Activated CD8-positive, alpha-beta memory T cell treated with anti-CD3 and anti-CD28 coated beads for 48 hours (primary cell): ENCODE measurements around the gene PYDC2.

ENCODE experiments used
- DNase-seq, 3 experiments: peaks; one replicate each; pipeline ENCODE4 v3.0.0-alpha.2; 2020; ENCODE audit warnings: low read depth in 2 of 3, low spot score in 2 of 3

PYDC2 gene

DNA sequence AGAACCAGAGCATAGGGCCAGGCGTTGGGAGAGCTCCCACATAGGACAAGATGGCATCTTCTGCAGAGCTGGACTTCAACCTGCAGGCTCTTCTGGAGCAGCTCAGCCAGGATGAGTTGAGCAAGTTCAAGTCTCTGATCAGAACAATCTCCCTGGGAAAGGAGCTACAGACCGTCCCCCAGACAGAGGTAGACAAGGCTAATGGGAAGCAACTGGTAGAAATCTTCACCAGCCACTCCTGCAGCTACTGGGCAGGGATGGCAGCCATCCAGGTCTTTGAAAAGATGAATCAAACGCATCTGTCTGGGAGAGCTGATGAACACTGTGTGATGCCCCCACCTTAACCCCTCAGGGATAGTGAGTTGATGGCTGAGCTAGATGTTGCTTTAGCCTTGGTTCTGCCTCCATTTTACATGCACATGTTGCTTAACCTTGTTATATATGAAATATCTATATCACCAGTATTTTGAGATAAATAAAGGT, at the start of gene PYDC2:
Gene PYDC2 (plus strand): TSS at position 51 of the 483 bp plus-strand sequence. CDS start 0 bp downstream, at position 51.
- DNase-seq = no peak

DNA sequence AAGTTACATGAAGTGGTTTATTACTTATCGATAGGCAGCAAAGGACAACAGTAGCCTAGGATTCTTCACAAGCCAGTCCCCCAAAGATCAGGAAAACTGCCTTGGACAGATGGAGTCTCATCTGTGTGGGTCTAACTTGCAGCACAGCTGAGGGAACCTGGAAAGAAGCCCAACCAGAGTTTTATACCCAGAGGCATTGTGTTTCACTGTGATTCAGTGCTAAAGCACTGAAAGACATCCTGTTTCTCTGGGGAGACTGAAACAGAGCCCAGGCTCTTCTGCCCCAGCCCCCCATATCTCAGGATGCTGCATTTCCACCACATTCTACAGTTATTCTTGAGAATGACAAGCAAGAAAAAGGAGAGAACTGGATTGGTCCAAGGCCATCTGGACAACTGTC, 48.2 kb upstream of the PYDC2 start:
- DNase-seq = no peak

DNA sequence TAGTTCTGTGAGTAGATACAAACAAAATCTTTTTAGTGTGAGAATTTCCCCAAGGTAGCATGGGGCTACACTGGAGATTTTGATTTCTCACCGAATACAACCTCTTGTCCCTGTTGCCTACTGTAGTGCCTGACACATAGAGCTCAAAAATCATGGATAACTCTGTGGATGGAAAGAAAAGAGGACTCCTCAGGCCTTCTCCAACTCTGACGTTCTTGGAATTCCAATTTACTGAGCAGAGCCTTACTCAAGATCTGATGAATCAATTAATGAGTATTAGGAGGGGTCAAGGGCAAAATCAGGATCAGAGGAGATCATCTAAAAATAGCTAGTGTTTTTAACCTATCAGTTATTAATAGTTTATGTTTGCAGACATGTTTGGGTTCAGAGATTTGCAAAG, 46.7 kb upstream of the PYDC2 start:
- DNase-seq = no peak

DNA sequence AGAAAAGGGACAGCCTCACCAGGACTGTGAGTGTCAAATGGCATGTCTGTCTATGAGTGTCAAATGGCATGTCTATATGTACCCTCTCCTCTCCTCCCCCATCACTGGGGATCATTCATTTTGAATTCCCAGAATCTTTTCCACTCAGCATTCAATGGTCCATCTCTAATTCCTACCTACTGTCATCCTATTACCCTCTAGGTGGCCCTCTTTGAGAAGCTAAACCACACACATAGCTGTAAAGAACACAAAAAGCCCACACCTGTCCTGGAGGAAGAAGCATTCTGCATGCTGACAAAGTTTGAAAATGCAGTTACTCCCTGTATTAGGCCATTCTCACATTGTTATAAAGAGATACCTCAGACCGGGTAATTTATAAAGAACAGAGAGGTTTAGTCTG, 46.2 kb upstream of the PYDC2 start:
- no peak for DNase-seq

DNA sequence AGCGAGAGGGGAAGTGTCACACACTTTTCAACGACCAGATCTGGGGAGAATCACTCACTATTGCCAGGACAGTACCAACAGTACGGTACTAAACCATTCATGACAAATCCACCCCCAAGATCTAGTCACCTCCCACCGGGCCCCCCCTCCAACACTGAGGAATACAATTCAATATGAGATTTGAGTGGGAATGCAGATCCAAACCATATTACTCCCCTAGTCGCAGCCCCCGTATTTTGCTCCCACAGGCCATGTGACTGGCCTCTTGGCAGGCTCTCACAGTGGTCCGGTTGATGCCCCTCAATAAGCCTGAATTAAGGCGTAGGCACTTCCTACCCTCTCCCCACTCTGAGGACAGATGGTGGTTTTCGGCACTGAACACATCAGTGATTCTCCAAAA, 45.4 kb upstream of the PYDC2 start:
- no peak for DNase-seq

DNA sequence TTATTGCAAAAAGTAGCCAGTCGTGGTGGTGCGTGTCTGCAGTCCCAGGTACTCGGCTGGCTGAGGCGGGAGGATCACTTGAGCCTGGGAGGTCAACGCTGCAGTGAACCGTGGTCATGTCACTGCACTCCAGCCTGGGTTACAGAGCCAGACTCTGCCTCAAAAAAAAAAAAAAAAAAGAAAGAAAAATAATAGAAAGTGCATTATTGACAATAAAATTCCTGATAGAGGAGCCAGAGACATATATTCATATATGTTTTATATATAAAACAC, 43.6 kb upstream of the PYDC2 start:
- no peak for DNase-seq

DNA sequence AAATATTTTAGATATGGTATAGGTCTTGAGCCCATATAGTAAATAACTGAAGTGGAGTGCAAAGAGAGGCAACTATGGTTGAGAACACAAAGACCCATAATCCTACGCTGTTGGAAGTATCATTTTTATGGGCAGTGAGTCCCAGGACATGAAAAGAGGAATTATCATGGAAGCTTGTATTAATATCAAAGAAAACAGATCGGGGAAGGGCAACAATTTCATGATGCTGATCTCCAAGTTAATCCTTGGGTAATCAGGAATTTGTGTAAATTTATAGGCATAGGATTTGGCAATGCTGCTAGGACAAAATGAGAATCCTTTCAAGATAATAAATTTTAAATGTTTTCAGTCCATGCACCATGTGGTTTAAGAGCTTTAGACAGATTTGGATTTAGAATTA, 40.2 kb upstream of the PYDC2 start:
- DNase-seq = no peak

DNA sequence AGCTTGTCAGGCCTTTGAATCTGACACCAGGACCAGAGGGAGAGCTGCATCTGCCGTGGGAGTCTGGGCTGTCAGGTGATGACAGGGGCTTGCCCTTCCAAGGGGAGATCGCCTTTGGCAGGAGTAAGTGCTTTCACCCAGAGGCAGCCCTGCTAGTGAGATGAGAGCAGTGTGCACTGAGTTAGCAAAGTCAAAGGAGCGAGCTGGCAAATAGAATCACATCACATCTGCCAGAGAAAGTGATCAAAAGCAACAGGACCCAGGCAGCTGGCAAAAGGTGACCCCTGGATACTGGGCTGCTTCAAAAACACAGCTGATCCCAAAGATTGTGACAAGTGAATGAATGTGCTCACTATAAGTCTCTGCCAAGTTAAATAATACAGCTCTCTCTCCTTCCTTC, 36.1 kb upstream of the PYDC2 start:
- DNase-seq = no peak

DNA sequence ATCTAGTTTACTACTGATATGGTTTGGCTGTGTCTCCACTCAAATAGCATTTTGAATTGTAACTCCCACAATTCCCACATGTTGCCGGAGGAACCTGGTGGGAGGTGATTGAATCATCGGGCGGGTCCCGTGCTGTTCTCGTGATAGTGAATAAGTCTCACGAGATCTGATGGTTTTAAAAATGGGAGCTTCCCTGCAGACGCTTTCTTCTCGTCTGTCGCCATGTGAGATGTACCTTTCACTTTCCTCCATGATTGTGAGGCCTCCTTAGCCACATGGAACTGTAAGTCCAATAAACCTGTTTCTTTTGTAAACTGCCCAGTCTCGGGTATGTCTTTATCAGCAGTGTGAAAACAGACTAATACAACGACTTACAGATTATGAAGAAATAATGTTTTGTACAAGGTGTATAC, 35.6 kb upstream of the PYDC2 start:
- no peak for DNase-seq

DNA sequence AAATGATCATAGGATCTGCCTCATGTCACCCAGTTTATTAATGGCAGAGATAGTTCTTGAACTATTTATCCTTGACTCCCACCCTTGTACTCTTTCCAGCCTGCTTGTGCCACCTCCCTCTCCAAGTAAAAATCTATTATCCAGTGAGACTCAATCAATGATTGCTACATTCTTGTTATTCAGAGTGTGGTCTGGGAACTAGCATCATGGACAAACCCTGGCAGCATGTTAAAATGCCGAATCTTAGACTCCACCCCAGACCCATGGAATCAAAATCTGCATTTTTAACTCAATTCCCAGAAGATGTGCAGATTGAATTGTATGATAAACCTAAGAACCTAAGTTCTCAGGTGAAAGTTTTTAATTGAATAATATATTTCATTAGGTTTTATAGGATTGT, 34.7 kb upstream of the PYDC2 start:
- DNase-seq = no peak

DNA sequence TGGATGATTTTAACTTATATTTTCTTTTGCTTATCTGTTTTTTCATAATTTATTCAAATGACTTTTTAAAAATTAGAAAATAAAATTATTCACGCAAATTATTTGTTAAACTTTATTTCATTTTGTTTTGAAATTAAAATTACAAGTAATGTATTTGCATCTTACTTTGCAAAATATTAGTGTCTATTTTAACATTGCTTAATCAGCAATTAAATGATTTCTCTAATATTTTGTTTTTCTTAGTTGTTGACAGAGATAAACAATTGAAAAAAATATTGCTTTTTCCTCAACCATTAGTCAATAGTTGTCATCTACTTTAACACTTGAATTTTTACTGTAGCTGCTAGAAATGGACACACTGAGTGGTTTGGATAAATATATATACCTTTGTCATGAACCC, 32.8 kb upstream of the PYDC2 start:
- DNase-seq = no peak

DNA sequence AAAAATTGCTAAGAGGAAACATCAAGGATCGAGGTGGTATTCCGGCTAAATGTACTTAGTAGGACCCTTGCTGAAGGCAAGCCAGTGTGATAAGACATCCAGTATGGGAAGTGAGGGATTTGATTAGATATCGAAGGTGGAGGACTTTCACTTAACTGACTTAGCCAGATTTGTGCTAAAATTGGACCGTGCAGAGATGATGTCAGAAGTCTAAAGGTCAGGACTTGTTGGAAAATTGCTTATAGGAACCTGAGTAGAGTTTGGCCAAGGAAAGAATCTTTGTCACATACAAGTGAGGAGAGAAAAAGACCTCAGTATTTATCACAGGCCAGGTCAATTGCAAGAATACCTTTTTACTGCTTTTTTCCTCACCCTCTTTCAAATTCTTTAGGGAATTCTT, 30.9 kb upstream of the PYDC2 start:
- DNase-seq = no peak

DNA sequence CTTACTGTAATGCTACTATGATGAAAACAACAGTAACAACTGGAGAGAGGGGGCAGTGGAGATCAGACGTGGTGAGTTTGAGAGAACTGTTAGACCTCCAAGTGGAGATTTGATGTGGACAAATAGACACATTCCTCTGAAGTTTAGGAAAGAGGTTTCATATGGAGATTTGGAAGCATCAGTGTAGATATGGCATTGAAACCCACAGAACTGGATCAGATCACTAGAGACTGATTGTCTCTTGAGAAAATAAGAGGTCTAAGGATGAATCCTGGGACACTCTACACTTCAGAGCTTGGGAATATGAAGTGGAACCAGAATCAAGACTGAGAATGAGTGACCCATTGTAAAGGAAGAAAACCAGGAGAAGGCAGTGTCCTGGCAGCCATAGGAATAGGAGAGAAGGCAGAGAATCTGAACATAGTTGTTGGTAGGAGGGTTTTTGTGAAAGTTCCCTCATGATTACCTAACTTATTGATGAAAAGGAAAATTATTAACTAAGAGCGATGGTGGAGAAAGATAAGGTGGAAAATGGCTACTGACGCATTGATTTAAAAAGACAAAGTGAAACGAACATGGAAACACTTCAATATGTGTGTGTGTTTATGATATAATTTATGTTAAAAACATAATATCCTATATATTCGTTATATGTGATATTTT, 29.7 kb upstream of the PYDC2 start:
- DNase-seq = no peak

DNA sequence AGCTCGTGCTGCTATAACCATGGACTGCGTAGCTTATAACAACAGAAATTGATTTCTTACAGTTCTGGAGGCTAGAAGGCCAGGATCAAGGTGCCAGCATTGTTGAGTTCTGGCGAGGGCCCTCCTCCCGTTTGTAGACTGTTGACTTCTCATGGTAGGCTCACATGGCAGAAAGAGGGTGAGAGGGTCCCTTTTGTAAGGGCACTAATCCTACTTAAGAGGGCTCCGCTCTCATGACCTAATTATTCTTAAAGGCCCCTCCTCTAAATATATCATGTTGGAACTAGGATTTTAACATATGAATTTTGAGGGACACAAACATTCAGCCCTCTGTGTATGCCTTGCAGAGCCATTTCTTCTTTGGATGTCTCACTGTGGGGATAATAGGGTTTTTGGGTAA, 28.8 kb upstream of the PYDC2 start:
- DNase-seq = no peak

DNA sequence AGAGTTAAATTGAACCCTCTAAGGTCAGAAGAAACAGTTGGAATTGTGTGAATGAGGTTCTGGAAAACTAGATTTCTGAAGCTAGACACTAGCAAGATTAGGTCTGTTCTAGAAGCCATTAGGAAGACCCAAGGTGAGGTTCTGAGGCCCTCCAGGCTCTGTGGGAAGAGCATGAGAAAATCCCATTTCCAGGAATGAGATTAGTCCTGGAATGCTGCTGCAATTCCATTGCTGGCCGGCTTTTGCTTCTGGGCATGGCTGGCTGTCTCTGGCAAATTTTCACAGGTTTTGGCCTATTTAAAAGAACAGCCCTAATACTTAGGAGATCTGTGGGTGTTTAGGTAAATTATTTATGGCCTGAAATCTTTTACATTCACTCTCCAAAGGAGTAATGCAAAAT, 26.9 kb upstream of the PYDC2 start:
- no peak for DNase-seq

DNA sequence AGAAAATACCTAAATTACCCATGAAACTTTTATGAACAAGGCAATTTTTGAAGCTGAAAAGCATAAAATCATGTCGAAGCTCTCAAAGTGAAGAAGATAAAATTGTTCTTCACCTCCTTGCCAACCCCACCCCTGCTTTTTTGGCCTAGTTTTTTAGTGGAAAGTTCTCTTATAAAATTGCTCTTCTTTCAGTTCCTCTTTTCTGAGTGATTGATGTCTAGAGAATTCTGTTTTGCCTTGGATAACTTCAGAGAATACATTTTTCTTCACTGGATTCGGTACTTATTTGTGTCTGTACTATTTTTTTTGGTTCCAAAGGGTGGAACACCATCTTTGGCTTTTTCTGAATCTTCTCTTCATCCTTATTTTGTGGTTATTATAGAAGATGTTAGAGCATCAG, 25.0 kb upstream of the PYDC2 start:
- no peak for DNase-seq

DNA sequence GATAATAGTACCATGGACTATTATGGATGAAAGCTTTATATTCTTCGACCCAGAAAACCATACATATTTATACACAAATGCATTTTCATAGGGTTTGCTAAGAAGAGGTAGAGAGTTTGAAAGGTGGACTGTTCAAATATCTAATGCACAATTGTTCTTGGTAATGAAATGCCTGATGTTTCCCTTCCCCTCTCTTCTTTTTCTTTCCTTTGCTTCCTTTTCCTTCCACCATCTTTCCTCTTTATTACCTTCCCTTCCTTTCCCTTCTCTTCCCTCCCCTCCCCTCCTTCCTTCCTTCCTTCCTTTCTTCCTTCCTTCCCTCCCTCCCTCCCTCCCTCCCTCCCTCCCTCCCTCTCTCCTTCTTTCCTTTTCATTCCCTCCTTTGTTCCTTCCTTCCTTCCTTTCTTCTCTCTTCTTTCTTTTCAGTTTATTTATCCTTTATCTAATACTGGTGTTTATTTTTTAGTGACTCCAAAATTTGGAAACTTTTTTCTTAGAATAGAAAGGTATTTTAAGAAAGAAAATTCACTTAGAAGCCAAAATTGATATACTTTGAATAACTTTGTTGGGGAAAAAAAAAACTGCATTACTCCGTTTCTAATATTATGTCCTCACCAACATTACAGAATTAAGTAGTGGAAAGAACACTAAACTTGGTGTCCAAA, 22.7 kb upstream of the PYDC2 start:
- no peak for DNase-seq

DNA sequence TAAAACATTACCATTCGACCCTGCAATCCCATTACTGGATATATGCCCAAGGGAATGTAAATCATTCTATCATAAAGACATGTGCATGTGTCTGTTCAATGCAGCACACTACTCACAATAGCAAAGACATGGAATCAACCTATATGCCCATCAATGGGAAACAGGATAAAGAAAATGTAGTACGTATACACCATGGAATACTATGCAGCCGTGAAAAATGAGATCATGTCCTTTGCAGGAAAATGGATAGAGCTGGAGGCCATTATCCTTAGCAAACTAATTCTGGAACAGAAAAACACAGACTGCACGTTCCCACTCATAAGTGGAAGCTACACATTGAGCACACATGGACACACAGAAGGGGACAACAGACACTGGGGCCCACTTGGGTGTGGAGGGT, 20.4 kb upstream of the PYDC2 start:
- no peak for DNase-seq

DNA sequence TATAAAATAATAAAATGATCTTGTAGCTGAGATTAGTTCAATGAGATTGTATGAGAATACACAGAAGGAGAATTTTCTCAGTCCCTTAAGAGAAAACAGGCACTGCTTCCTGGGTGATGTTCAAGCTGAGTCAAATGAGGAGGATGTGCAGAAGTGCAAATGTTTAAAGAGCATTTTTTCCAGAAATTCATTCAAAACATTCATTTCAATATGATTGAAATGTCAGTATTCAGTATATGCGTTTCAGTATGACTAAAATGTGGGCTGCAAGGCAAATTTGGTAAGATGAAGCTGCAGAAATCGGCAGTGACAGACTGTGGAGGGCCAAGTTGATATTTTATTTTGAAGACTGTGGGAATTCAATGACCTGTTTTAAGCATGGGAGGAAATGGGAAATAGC, 19.3 kb upstream of the PYDC2 start:
- no peak for DNase-seq

DNA sequence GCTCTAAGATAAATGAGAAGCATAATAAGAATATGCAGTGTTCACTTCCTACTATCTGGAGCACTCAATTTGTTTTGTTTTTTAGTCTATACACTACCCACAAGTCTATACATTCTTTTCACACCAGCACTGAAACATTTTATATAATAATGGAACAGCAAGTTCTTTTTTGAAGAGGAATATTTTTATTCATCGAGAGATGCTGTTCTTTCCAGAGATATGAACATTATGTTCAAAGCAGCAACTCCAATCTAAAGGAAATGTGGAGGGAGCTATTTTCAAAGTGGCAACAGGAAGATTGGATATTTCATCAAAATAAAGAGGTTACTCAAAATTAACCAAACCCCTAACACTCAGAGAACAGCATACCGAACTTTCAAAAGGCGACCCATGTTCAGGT, 16.4 kb upstream of the PYDC2 start:
- DNase-seq = no peak

DNA sequence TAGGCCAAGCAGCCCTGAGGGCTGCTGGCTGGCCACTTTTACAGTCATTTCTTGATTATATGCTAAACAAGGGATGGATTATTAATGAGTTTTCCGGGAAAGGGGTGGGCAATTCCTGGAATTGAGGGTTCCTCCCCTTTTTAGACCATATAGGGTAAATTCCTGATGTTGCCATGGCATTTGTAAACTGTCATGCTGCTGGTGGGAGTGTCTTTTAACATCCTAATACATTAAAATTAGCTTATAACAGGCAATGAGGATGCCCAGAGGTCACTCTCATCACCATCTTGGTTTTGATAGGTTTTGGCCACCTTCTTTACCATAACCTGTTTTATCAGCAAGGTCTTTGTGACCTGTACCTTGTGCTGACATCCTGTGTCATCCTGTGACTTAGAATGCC, 11.7 kb upstream of the PYDC2 start:
- no peak for DNase-seq

DNA sequence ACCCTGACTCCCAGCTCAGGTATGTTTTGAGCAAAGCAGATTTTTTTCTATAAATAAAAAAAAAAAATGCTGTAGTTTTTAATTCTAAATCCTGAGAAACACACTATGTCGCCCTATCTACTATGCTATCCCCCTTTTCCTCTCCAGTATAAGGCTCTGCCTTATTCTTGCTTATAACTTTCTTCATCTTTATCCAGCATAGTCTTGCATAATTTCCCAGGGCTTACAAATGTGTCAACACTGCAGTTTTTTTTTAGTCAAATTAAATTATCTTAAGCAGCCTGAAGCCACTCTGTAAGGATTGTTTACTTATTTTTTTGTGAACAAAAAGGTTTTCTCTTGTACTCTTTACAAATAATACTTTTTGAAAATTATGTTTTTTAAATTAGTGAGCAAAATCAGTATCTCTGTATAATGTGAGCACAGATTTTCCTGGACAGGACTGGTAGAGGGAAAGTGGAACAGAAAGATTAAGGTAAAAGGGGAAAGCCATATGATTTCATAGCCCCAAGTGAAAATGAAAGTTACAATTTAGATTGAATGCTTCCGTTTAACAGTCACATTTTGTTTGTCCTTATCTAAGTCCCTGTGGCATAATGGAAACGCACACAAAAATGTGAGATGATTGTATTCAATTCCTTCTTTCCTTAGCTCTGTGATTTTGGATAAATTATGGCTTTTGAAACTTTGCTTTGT, 5.6 kb upstream of the PYDC2 start:
- no peak for DNase-seq

DNA sequence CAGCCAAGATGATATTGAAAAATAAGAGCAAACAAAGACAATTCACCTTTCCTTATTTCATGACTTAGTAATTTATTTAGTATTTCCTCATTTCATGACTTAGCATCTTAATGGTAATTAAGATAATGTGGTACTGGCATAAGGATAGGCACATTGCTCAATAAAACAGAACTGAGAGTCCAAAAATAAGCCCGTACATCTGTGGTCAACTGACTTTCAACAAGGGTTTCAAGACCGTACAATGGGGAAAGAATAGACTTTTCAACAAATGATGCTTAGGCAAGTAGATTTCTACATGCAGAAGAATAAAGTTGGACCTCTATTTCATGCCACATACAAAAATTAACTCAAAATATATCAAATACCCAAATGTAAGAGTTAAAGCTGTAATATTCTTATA, 603 bp upstream of the PYDC2 start:
- no peak for DNase-seq
